A673 (cell line): Measurements from ENCODE around the gene WDR62.

Experiments used
- EZH2 ChIP-seq: fragments of 200-600 bp; sonication (generic); IDR thresholded peaks from 2 replicates; pipeline ENCODE4 v1.6.1; 2017; ENCODE audit warnings: borderline replicate concordance, low read depth, mild to moderate bottlenecking, mixed read lengths, antibody characterized with exemption, low read length; ENCODE audit not compliant: poor library complexity, severe bottlenecking
- TF ChIP-seq, protein P1 (sequence below): fragments of 300-800, 200-600 bp; sonication (generic); conservative IDR thresholded peaks from 2 replicates; pipeline ENCODE4 v1.5.1; 2017; ENCODE audit warnings: low read depth, mild to moderate bottlenecking, antibody characterized with exemption, low read length, moderate library complexity, mixed read lengths

DNA sequence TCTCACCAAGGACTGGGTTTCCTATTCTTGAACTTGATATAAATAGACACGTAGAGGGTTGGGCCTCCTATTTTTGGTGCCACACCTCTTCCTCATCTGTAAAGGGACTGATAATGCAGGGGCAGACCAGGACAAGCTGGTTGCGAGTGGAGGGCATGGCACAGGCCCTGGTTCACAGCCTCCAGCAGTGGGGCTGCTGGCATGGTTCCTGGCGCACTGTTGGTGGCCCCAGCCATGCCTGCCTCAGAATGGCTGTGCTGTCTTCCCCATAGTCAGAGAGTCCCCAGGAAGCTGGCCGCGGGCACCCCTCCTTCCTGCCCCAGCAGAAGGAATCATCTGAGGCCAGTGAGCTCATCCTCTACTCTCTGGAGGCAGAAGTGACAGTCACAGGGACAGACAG, 45.8 kb downstream of the WDR62 start:
- TF ChIP-seq, protein P1, sequence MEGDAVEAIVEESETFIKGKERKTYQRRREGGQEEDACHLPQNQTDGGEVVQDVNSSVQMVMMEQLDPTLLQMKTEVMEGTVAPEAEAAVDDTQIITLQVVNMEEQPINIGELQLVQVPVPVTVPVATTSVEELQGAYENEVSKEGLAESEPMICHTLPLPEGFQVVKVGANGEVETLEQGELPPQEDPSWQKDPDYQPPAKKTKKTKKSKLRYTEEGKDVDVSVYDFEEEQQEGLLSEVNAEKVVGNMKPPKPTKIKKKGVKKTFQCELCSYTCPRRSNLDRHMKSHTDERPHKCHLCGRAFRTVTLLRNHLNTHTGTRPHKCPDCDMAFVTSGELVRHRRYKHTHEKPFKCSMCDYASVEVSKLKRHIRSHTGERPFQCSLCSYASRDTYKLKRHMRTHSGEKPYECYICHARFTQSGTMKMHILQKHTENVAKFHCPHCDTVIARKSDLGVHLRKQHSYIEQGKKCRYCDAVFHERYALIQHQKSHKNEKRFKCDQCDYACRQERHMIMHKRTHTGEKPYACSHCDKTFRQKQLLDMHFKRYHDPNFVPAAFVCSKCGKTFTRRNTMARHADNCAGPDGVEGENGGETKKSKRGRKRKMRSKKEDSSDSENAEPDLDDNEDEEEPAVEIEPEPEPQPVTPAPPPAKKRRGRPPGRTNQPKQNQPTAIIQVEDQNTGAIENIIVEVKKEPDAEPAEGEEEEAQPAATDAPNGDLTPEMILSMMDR: no peak
- TF ChIP-seq EZH2: no peak
